HCT116 (cell line): ENCODE data around the gene NDUFV3. TPM values are rescaled to one million over a fixed set of nuclear protein-coding genes. Genes with fewer than 3 reads are reported as not detected.
"Not testable (repeated sequence)": the region's sequence is repeated elsewhere in the genome, so short reads cannot be mapped to it uniquely, and the experiment has no call there.

Experiments used
- ATAC-seq: fragments of 200-7000 bp; cut with Tn5 transposase; 2 replicates; pipeline ENCODE4 v1.9.1; 2020; ENCODE audit warnings: mild to moderate bottlenecking, moderate library complexity
- BruUV-seq: library from RNA; stranded (reverse); fragments of 400-500 nt; replicated peaks from 2 replicates; lab custom pipeline; 2021; lab: Mats Ljungman, UMichigan
- CTCF ChIA-PET: fragments of 300-600 bp; sonication (Branson Sonifier 250); formaldehyde crosslinking; loops from one replicate; lab custom pipeline; 2021; ENCODE audit warnings: antibody characterized with exemption; lab: Charles Lee
- POLR2A ChIA-PET: fragments of 300-600, 350-600 bp; sonication (Branson Sonifier 250); formaldehyde crosslinking; loops from one replicate; lab custom pipeline; 2021; ENCODE audit warnings: antibody characterized with exemption; lab: Charles Lee
- RAD21 ChIA-PET, 2 experiments: fragments of 300-600 bp; sonication (Branson Sonifier 250); formaldehyde crosslinking; loops; one replicate each; lab custom pipeline; 2023; ENCODE audit warnings: low total read pairs in 2 of 2; ENCODE audit not compliant: uncharacterized antibody in 2 of 2, unreplicated experiment in 2 of 2, low non-redundant PET in 1 of 2; lab: Charles Lee
- DNase-seq: peaks from one replicate; pipeline ENCODE4 v3.0.0-alpha.2; 2010; ENCODE audit warnings: low read depth, low spot score
- H2AFZ ChIP-seq: fragments of 200-600 bp; shearing (Covaris generic), sonication (generic); 2 replicates; pipeline ENCODE4 v1.6.1; 2017; ENCODE audit warnings: low read depth, mixed run types, mixed read lengths, antibody characterized with exemption, low read length; ENCODE audit not compliant: poor library complexity, severe bottlenecking
- H3K27ac ChIP-seq: 2 replicates; pipeline ENCODE4 v1.5.1; 2012; ENCODE audit warnings: low read depth, low read length
- H3K27me3 ChIP-seq: fragments of 200-600 bp; sonication (generic); 2 replicates; pipeline ENCODE4 v1.6.1; 2016; ENCODE audit warnings: mixed run types, low read length, mixed read lengths; ENCODE audit not compliant: insufficient read depth
- H3K36me3 ChIP-seq, 2 experiments: fragments of 200-500 bp in 1 of 2; fragments of 200-600 bp in 1 of 2; sonication (Bioruptor generic) in 1 of 2; sonication (generic) in 1 of 2; 2 replicates each; pipeline versions ENCODE4 v1.5.1 to v1.6.1; 2014 to 2016; ENCODE audit warnings: low read length in 2 of 2, inconsistent platforms in 1 of 2, mixed read lengths in 1 of 2, mixed run types in 1 of 2; ENCODE audit not compliant: insufficient read depth in 2 of 2, control insufficient read depth in 1 of 2
- H3K4me1 ChIP-seq, 2 experiments: fragments of 200-600 bp in 1 of 2; sonication (generic) in 1 of 2; 2 replicates each; pipeline versions ENCODE4 v1.5.1 to v1.6.1; 2012 to 2017; ENCODE audit warnings: low read length in 2 of 2, inconsistent platforms in 1 of 2, mild to moderate bottlenecking in 1 of 2, mixed read lengths in 1 of 2, mixed run types in 1 of 2, moderate library complexity in 1 of 2; ENCODE audit not compliant: insufficient read depth in 2 of 2, control insufficient read depth in 1 of 2
- H3K4me2 ChIP-seq: fragments of 200-600 bp; sonication (generic); 2 replicates; pipeline ENCODE4 v1.6.1; 2017; ENCODE audit warnings: mixed run types, low read length, mixed read lengths
- H3K4me3 ChIP-seq, 2 experiments: fragments of 200-600 bp in 1 of 2; sonication (generic) in 1 of 2; replicated peaks in 1 of 2; 2 replicates each; pipeline ENCODE4 v1.5.1; 2011 to 2016; ENCODE audit warnings: low read length in 2 of 2, control low read depth in 1 of 2, low read depth in 1 of 2, mild to moderate bottlenecking in 1 of 2, mixed read lengths in 1 of 2, mixed run types in 1 of 2
- H3K79me2 ChIP-seq: fragments of 200-600 bp; sonication (generic); 2 replicates; pipeline ENCODE4 v1.6.1; 2017; ENCODE audit warnings: mild to moderate bottlenecking, mixed run types, low read length, moderate library complexity, mixed read lengths; ENCODE audit not compliant: insufficient read depth
- H3K9ac ChIP-seq: fragments of 200-600 bp; sonication (generic); 2 replicates; pipeline ENCODE4 v1.6.1; 2016; ENCODE audit warnings: low read length, mixed read lengths
- H3K9me2 ChIP-seq: fragments of 200-600 bp; sonication (generic), shearing (Covaris generic); 2 replicates; pipeline ENCODE4 v1.6.1; 2017; ENCODE audit warnings: mixed run types, mild to moderate bottlenecking, moderate library complexity; ENCODE audit not compliant: insufficient read depth
- H3K9me3 ChIP-seq, 2 experiments: fragments of 200-500 bp in 1 of 2; fragments of 200-600 bp in 1 of 2; sonication (Bioruptor generic) in 1 of 2; sonication (generic) in 1 of 2; 2 replicates each; pipeline ENCODE4 v1.6.1; 2014 to 2017; ENCODE audit warnings: low read length in 2 of 2, mixed read lengths in 2 of 2, inconsistent platforms in 1 of 2, low read depth in 1 of 2, mild to moderate bottlenecking in 1 of 2, mixed run types in 1 of 2, moderate library complexity in 1 of 2; ENCODE audit not compliant: control insufficient read depth in 1 of 2, insufficient read depth in 1 of 2
- H4K20me1 ChIP-seq: fragments of 200-600 bp; sonication (generic), shearing (Covaris generic); 2 replicates; pipeline ENCODE4 v1.6.1; 2017; ENCODE audit warnings: mixed run types, mild to moderate bottlenecking, moderate library complexity; ENCODE audit not compliant: insufficient read depth
- CBX3 ChIP-seq: IDR thresholded peaks from 2 replicates; pipeline ENCODE4 v1.6.1; 2012; ENCODE audit warnings: low read depth
- ELF1 ChIP-seq: IDR thresholded peaks from 2 replicates; pipeline ENCODE4 v1.6.1; 2012; ENCODE audit warnings: low read depth, borderline replicate concordance
- EZH2 ChIP-seq: fragments of 200-600 bp; sonication (generic); IDR thresholded peaks from 2 replicates; pipeline ENCODE4 v1.6.1; 2017; ENCODE audit warnings: antibody characterized with exemption, mixed run types
- EZH2phosphoT487 ChIP-seq: fragments of 200-600 bp; IDR thresholded peaks from 2 replicates; pipeline ENCODE4 v1.6.1; 2018; ENCODE audit warnings: antibody characterized with exemption, borderline replicate concordance
- FOSL1 ChIP-seq: IDR thresholded peaks from 2 replicates; pipeline ENCODE4 v1.6.1; 2012; ENCODE audit warnings: low read depth
- POLR2A ChIP-seq: IDR thresholded peaks from 2 replicates; pipeline ENCODE4 v1.7.0; 2011; ENCODE audit warnings: borderline replicate concordance; ENCODE audit not compliant: insufficient read depth, insufficient read length; ENCODE audit errors: extremely low read depth
- intact Hi-C: fragments of 100-400 bp; cut with micrococcal nuclease; formaldehyde crosslinking; loops from 2 replicates; pipeline ENCODE4 v1.10.0; 2022
- total RNA-seq: library from RNA; stranded (reverse); gene quantifications from one replicate; pipeline ENCODE4 v1.2.1, GENCODE V29; 2021; ENCODE audit not compliant: unreplicated experiment
- TF ChIP-seq, protein P1 (sequence below), 3 experiments: fragments of 200-600 bp in 1 of 3; sonication (generic) in 1 of 3; IDR thresholded peaks in 2 of 3; conservative IDR thresholded peaks in 1 of 3; 2 replicates each; pipeline ENCODE4 v1.5.1; 2012 to 2017; ENCODE audit warnings: low read depth in 2 of 3, low read length in 2 of 3, antibody characterized with exemption in 1 of 3, borderline replicate concordance in 1 of 3, control low read depth in 1 of 3, mild to moderate bottlenecking in 1 of 3, mixed read lengths in 1 of 3, mixed run types in 1 of 3, moderate library complexity in 1 of 3; ENCODE audit not compliant: insufficient read depth in 1 of 3

NDUFV3 gene
- total RNA-seq, 1 experiment from 2014 or later, result 35.2 TPM

DNA sequence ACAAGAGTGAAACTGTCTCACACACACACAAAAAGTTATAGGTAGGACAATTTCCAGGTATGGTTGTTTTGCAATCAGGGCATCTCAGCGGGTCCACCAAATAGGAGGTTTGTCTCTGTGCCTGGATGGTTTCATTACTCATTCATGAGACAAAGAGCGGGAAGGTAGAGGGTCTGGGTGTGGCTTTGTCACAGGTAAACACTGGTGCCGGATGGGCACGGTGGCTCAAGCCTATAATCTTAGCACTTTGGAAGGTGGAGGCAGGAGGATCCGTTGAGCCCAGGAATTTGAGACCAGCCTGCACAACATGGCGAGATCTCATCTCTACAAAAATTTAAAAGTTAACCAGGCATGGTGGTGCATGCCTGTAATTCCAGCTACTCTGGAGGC lies 48.6 kb downstream of the NDUFV3 start (continued):
- TF ChIP-seq EZH2phosphoT487 (no peak), POLR2A (no peak), EZH2 (no peak), ELF1 (no peak)
- TF ChIP-seq, protein P1, sequence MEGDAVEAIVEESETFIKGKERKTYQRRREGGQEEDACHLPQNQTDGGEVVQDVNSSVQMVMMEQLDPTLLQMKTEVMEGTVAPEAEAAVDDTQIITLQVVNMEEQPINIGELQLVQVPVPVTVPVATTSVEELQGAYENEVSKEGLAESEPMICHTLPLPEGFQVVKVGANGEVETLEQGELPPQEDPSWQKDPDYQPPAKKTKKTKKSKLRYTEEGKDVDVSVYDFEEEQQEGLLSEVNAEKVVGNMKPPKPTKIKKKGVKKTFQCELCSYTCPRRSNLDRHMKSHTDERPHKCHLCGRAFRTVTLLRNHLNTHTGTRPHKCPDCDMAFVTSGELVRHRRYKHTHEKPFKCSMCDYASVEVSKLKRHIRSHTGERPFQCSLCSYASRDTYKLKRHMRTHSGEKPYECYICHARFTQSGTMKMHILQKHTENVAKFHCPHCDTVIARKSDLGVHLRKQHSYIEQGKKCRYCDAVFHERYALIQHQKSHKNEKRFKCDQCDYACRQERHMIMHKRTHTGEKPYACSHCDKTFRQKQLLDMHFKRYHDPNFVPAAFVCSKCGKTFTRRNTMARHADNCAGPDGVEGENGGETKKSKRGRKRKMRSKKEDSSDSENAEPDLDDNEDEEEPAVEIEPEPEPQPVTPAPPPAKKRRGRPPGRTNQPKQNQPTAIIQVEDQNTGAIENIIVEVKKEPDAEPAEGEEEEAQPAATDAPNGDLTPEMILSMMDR (IDR thresholded peaks at IDR 0.05 in 2 of 3, conservative IDR thresholded peaks at IDR 0.05 in 1 of 3; ENCODE audit: borderline replicate concordance in 1 of 3, insufficient read depth in 1 of 3, low read depth in 2 of 3, low read length in 2 of 3), result no peak

DNA sequence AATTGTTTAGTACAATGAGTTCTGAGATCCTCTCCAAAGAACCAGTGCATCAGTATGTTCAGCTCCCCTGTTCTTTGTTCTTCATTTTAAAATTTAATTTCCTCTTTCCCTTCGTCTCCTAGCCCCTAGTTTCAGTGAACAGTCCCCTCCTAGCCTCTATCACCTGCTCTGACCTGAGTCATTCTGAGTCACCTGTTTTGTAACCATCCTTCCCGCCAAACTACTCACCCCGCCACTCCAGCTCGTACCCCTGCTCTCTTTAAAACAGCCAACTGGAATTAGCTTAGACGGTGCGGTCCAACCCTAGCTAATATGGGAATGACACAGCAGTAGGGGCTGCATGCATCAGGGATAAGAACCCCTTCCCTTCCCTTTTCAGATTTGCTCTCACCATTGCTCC lies 49.1 kb downstream of the NDUFV3 start:
- no peak overlapping the region for H3K27ac ChIP-seq
- 0 out of 2 replicates have a peak overlapping the region, but pooled peaks have one; percentile 7 for H3K4me2 ChIP-seq
- H3K9me3 ChIP-seq, result no peaks in the 10 kb centered on the region
- TF ChIP-seq FOSL1, result peak; percentile 38; the same call in 1 of the 2 replicates
- no peak for TF ChIP-seq CBX3
- no peak overlapping the region for H2AFZ ChIP-seq
- H3K79me2 ChIP-seq, result no peaks in the 10 kb centered on the region
- intact Hi-C loops, result no loop called here
- CTCF ChIA-PET, result no interaction called here
- H3K27me3 ChIP-seq, result no peaks in the 10 kb centered on the region
- no TSS peak for BruUV-seq
- no peak overlapping the region for H3K4me3 ChIP-seq
- H3K9ac ChIP-seq, result no peak overlapping the region
- RAD21 ChIA-PET, result no interaction called here
- no peaks in the 10 kb centered on the region for H3K36me3 ChIP-seq
- POLR2A ChIA-PET, result no interaction called here
- peaks cover 3 to 15% of the 10 kb centered on the region in 2 experiments; a peak in 2 of 4 replicates for H3K4me1 ChIP-seq
- no peaks in the 10 kb centered on the region for H3K9me2 ChIP-seq
- no peak for DNase-seq
- no peaks in the 10 kb centered on the region for H4K20me1 ChIP-seq
- no peak for ATAC-seq

DNA sequence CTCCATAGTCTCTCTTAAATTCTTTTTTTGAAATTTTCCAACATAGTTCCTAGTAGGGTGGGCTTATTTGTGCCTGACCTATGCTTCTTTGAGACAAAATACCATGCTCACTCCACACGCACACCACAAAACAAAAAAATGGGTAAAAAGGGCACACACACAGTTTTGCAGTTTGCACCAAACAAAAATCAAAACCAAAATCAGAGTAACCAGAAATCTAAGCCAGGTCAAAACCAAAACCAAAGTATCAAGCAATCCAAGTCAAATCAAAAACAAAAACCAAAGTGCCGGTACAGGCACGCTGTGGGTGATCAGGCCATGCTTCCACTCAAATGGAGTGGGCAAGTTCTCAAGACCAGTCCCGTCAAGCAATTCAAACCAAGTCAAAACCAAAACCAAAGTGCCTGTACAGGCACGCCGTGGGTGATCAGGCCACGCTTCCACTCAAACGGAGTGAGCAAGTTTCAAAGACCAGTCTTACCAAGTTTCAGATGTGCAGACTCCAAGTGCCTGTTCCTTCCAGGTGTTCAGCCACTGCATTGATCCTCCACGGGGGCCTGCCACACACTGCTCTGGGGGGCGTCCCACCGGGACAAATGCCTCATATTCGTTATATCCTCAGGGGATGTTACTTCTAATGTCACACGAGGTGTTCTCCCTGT lies 56.1 kb downstream of the NDUFV3 start:
- H3K9me2 ChIP-seq, POLR2A ChIA-PET, H3K9ac ChIP-seq, H3K27ac ChIP-seq, H2AFZ ChIP-seq, H3K4me1 ChIP-seq, BruUV-seq, H4K20me1 ChIP-seq, ATAC-seq, H3K79me2 ChIP-seq, H3K4me3 ChIP-seq, H3K36me3 ChIP-seq, intact Hi-C loops, CTCF ChIA-PET, RAD21 ChIA-PET, H3K4me2 ChIP-seq, H3K27me3 ChIP-seq, H3K9me3 ChIP-seq, DNase-seq: not testable (repeated sequence)

DNA sequence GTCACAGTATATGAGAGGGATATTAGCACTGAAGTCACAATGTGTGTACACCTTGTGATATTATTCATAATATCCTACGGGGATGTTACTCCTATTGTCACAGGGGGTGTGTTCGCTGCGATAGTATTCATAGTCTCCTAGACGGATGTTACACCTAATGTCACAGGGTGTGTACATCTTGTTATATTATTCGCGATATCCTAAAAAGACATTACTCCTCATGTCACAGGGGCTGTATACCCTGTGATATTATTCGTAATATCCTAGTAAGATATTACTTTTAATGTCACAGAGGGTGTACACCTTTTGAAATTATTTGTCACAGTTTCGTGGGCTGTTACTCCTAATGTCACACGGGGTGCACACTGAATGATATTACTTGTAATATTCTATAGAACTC lies 58.1 kb downstream of the NDUFV3 start:
- H3K27me3 ChIP-seq, CTCF ChIA-PET, H3K9me3 ChIP-seq, H3K36me3 ChIP-seq, H3K9ac ChIP-seq, DNase-seq, H3K9me2 ChIP-seq, H4K20me1 ChIP-seq, BruUV-seq, H2AFZ ChIP-seq, H3K79me2 ChIP-seq, POLR2A ChIA-PET, H3K27ac ChIP-seq, intact Hi-C loops, ATAC-seq, H3K4me2 ChIP-seq, RAD21 ChIA-PET, H3K4me3 ChIP-seq: not testable (repeated sequence)
- peaks cover 17 to 18% of the 10 kb centered on the region in 2 experiments for H3K4me1 ChIP-seq
